ENCODE results near the gene FGD4. TPM values are rescaled to one million over a fixed set of nuclear protein-coding genes. Genes with fewer than 3 reads are reported as not detected.

FGD4 gene
- total and polyA plus RNA-seq, 2 donors (not counting 3 experiments of a cell fraction or from before 2014, with no cell fraction given), result 6.6 to 44.7 TPM

- no peak for TF ChIP-seq EZH2 (IDR thresholded peaks at IDR 0.05; ENCODE audit: borderline replicate concordance, low read depth, low read length, severe bottlenecking)
- TF ChIP-seq, protein P1, sequence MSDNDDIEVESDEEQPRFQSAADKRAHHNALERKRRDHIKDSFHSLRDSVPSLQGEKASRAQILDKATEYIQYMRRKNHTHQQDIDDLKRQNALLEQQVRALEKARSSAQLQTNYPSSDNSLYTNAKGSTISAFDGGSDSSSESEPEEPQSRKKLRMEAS (IDR thresholded peaks at IDR 0.05; ENCODE audit: insufficient read depth, insufficient read length), result no peak
- no peak for TF ChIP-seq POLR2A (IDR thresholded peaks at IDR 0.05; ENCODE audit: low read depth, low read length)
- TF ChIP-seq MYC (IDR thresholded peaks at IDR 0.05; ENCODE audit: low read depth, low read length), result no peak
- TF ChIP-seq GATA2 (IDR thresholded peaks at IDR 0.05; ENCODE audit: insufficient read depth, insufficient read length, low read depth, low read length), result no peak
- TF ChIP-seq FOS (IDR thresholded peaks at IDR 0.05; ENCODE audit: borderline replicate concordance, insufficient read depth, low read length), result no peak
- TF ChIP-seq JUN (IDR thresholded peaks at IDR 0.05; ENCODE audit: borderline replicate concordance, insufficient read depth, insufficient read length, low read depth), result no peak
- TF ChIP-seq POLR2AphosphoS5 (IDR thresholded peaks at IDR 0.05; ENCODE audit: insufficient read depth, low read depth, low read length), result no peak
- TF ChIP-seq CTCF (IDR thresholded peaks at IDR 0.05; ENCODE audit: extremely low read depth in 1 of 2, insufficient read depth in 1 of 2, low read depth in 1 of 2, low read length in 2 of 2), result no peak
- Histone ChIP-seq H3K4me1 (ENCODE audit: control insufficient read depth, extremely low read depth, insufficient read depth, low read length) (no peaks in the 10 kb centered on the region), H3K79me2 (ENCODE audit: control insufficient read depth, insufficient read depth, low read length) (no peaks in the 10 kb centered on the region), H2AFZ (ENCODE audit: low read depth, low read length) (no peak overlapping the region), H3K27me3 (ENCODE audit: control insufficient read depth in 2 of 2, insufficient read depth in 2 of 2, low read length in 2 of 2) (no peaks in the 10 kb centered on the region), H3K9ac (replicated peaks; ENCODE audit: extremely low read depth, insufficient read depth, low read length) (no peak overlapping the region), H3K9me3 (replicated peaks; ENCODE audit: control insufficient read depth, insufficient read depth, low read length) (no peaks in the 10 kb centered on the region), H3K4me2 (ENCODE audit: insufficient read depth, low read length) (no peak overlapping the region), H3K36me3 (ENCODE audit: control insufficient read depth in 2 of 2, extremely low read depth in 1 of 2, insufficient read depth in 2 of 2, low read length in 2 of 2) (no peaks in the 10 kb centered on the region), H3K27ac (ENCODE audit: insufficient read depth, low read depth, low read length) (no peak overlapping the region), H3K9me1 (replicated peaks; ENCODE audit: control insufficient read depth, extremely low read depth, insufficient read depth, low read length) (no peaks in the 10 kb centered on the region), H3K4me3 (replicated peaks in 1 of 3; ENCODE audit: insufficient read depth in 1 of 3, low read depth in 1 of 3, low read length in 3 of 3) (no peak overlapping the region), H4K20me1 (replicated peaks; ENCODE audit: control insufficient read depth, extremely low read depth, insufficient read depth, low read length) (no peaks in the 10 kb centered on the region)
- no TSS peak for BruUV-seq (replicated peaks)
- FAIRE-seq (no peak), DNase-seq (ENCODE audit: low read depth, low spot score) (no peak)
- dilution Hi-C loops (cut with MboI; ENCODE audit: extremely low pct_ligation_motif_present, low sequenced_read_pairs), result no loop called here
- POLR2A ChIA-PET, result no interaction called here
- CTCF ChIA-PET, result interaction anchor here (1.0 kb wide), 2 partner anchors 46 to 319 kb away, joined by 3 to 4 read pairs; no protein-coding TSS in a partner anchor
- intact Hi-C loops (cut with micrococcal nuclease), result no loop called here
Observed at GRCh38 chr12:32353540-32353939, 45.8 kb upstream of the FGD4 start.

Data from endothelial cell of umbilical vein (primary cell).